MM.1S (cell line): Measurements from ENCODE around the gene ZNF692.
"Not testable (repeated sequence)": the region's sequence is repeated elsewhere in the genome, so short reads cannot be mapped to it uniquely, and the experiment has no call there.

Experiments
- EZH2 ChIP-seq: fragments of 300-600 bp; sonication (generic); optimal IDR thresholded peaks from 2 replicates; pipeline ENCODE3; 2017; ENCODE audit warnings: low read depth, mild to moderate bottlenecking, antibody characterized with exemption, low read length, mixed read lengths
- EZH2phosphoT487 ChIP-seq: fragments of 300-600 bp; sonication (generic); IDR thresholded peaks from 2 replicates; pipeline ENCODE4 v1.6.1; 2018; ENCODE audit warnings: antibody characterized with exemption, low read length
- TF ChIP-seq, protein P1 (sequence below): fragments of 300-600 bp; sonication (generic); IDR thresholded peaks from 2 replicates; pipeline ENCODE4 v1.5.1; 2016; ENCODE audit warnings: antibody characterized with exemption, low read length, mixed read lengths

DNA sequence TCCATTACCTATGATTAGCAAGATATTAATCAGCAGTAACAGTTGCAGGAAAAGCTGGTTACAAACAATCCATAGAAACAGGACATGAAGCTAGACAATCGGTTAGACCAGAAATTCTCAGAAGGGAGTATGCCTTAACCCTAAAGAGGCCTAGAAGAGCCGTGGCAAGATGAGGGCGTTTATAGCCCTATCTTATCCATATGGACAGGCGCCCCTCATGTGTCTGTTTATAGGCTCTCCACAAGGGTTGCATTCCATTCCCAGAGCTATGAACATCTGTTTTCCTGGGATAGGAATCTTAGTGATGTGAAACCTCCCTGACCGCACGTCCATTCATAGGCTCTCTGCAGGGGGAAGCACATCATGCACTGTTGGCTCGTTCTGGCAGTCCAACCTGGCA, 23.5 kb upstream of the ZNF692 start:
- not testable (repeated sequence) for TF ChIP-seq EZH2, EZH2phosphoT487
- TF ChIP-seq, protein P1, sequence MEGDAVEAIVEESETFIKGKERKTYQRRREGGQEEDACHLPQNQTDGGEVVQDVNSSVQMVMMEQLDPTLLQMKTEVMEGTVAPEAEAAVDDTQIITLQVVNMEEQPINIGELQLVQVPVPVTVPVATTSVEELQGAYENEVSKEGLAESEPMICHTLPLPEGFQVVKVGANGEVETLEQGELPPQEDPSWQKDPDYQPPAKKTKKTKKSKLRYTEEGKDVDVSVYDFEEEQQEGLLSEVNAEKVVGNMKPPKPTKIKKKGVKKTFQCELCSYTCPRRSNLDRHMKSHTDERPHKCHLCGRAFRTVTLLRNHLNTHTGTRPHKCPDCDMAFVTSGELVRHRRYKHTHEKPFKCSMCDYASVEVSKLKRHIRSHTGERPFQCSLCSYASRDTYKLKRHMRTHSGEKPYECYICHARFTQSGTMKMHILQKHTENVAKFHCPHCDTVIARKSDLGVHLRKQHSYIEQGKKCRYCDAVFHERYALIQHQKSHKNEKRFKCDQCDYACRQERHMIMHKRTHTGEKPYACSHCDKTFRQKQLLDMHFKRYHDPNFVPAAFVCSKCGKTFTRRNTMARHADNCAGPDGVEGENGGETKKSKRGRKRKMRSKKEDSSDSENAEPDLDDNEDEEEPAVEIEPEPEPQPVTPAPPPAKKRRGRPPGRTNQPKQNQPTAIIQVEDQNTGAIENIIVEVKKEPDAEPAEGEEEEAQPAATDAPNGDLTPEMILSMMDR, result not testable (repeated sequence)
